ENCODE measurements around the gene ZNF524. TPM values are rescaled to one million over a fixed set of nuclear protein-coding genes. Genes with fewer than 3 reads are reported as not detected.
"Not testable (repeated sequence)": the region's sequence is repeated elsewhere in the genome, so short reads cannot be mapped to it uniquely, and the experiment has no call there.

Gene ZNF524
- total and polyA plus RNA-seq, 3 experiments from 2014 or later, result 13.9 to 35.9 (median 15.8) TPM

DNA sequence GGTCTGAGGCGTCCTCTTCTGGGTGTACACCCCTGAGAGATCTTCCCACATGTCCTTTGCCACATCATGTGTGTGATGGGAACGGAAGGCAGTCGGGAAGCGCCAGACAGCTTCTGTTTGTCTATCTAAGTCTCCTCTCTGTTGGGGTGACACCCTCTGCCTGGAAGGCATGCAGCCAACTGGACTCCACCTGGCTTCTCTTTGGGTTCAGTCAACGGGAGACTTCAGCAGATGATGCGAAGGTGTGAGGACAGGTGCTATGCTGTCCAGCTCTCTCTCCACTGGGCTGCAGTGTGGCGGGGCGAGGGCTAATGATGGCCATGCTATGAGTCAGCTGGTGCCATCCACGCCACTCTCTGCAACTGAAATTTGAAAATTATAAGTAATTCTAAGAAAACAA is 40.4 kb upstream of the ZNF524 start:
- ChIA-PET CTCF (no interaction called here), POLR2A (no interaction called here)
- Histone ChIP-seq H3K27ac (ENCODE audit: low read depth, low read length) (no peak overlapping the region), H3K36me3 (ENCODE audit: insufficient read depth, low read length) (no peaks in the 10 kb centered on the region), H3K9me3 (ENCODE audit: low read length) (no peaks in the 10 kb centered on the region), H3K4me1 (ENCODE audit: insufficient read depth, low read length) (no peaks in the 10 kb centered on the region), H3K27me3 (ENCODE audit: insufficient read depth, low read length, poor library complexity, severe bottlenecking) (no peaks in the 10 kb centered on the region), H3K4me3 (ENCODE audit: low read length) (no peak overlapping the region)
- Mint-ChIP-seq H3K27ac (no peak overlapping the region), H3K4me1 (no peaks in the 10 kb centered on the region), H3K9me3 (peaks cover 0 to 8% (median 0%) of the 10 kb centered on the region in 5 donors), H3K4me3 (no peak overlapping the region), H3K36me3 (no peaks in the 10 kb centered on the region), H3K27me3 (peaks cover 22 to 25% of the 10 kb centered on the region in 2 donors)
- DNase-seq, result no peak

DNA sequence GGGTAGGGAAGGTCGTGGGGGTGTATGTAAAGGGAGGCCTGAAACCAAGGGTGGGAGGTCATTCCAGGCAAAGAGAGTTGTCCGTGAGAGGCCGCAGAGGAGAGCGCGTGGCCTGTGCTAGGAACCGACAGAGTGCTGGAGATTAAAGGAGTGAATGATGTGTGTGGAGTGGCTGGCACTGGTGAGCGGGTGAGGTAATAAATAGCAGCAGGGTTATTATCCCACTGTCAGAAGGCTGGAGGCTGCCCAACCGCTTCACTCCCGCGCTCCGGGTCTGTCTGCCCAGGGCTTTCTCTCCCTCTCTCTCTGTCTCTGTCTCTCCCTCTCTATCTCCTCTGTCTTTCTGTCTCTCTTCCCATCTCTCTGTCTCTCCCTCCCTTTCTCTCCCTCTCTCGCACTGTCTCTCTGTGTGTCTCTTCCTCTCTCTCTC is 36.8 kb upstream of the ZNF524 start:
- ChIA-PET POLR2A (no interaction called here), CTCF (no interaction called here)
- H3K27ac ChIP-seq (ENCODE audit: low read depth, low read length), result no peak overlapping the region
- H3K9me3 Mint-ChIP-seq, result peaks cover 0 to 8% (median 0%) of the 10 kb centered on the region in 5 donors
- H3K36me3 Mint-ChIP-seq, result no peaks in the 10 kb centered on the region
- peaks cover 24 to 33% of the 10 kb centered on the region in 2 donors for H3K27me3 Mint-ChIP-seq
- H3K4me3 Mint-ChIP-seq, result no peak overlapping the region
- H3K27me3 ChIP-seq (ENCODE audit: insufficient read depth, low read length, poor library complexity, severe bottlenecking), result no peaks in the 10 kb centered on the region
- H3K4me1 Mint-ChIP-seq, result no peaks in the 10 kb centered on the region
- H3K4me3 ChIP-seq (ENCODE audit: low read length), result no peak overlapping the region
- H3K36me3 ChIP-seq (ENCODE audit: insufficient read depth, low read length), result no peaks in the 10 kb centered on the region
- H3K27ac Mint-ChIP-seq, result peak overlapping the region in 1 of 8 donors; percentile 58
- no peaks in the 10 kb centered on the region for H3K4me1 ChIP-seq (ENCODE audit: insufficient read depth, low read length)
- H3K9me3 ChIP-seq (ENCODE audit: low read length), result no peaks in the 10 kb centered on the region
- DNase-seq, result no peak

DNA sequence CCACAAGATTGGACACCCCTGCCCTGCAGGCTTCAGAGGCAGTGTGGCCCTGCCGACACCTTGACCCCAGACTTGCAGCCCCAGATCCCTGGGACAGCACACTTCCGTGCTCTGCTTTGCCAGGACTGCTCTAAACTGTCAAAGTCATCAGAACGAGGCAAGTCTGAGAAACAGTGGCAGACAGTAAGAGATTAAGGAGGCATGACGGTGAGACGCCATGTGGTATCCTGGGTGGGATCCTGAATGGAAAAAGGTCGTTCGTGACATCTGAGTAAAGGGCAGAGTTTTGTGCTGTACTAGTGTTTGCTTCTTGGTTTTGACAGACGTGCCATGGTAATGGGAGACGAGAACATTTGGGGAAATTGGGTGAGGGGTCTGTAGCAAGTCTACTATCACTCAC is 33.3 kb upstream of the ZNF524 start:
- no peak for DNase-seq
- H3K4me1 Mint-ChIP-seq, result no peaks in the 10 kb centered on the region
- H3K9me3 ChIP-seq (ENCODE audit: low read length), result no peaks in the 10 kb centered on the region
- no peak overlapping the region for H3K4me3 Mint-ChIP-seq
- no peaks in the 10 kb centered on the region for H3K27me3 ChIP-seq (ENCODE audit: insufficient read depth, low read length, poor library complexity, severe bottlenecking)
- no peaks in the 10 kb centered on the region for H3K36me3 ChIP-seq (ENCODE audit: insufficient read depth, low read length)
- no peaks in the 10 kb centered on the region for H3K36me3 Mint-ChIP-seq
- H3K27me3 Mint-ChIP-seq, result peaks cover 10 to 18% of the 10 kb centered on the region in 2 donors
- H3K27ac ChIP-seq (ENCODE audit: low read depth, low read length), result no peak overlapping the region
- ChIA-PET POLR2A (no interaction called here), CTCF (no interaction called here)
- H3K9me3 Mint-ChIP-seq, result no peaks in the 10 kb centered on the region
- no peak overlapping the region for H3K27ac Mint-ChIP-seq
- H3K4me1 ChIP-seq (ENCODE audit: insufficient read depth, low read length), result no peaks in the 10 kb centered on the region
- H3K4me3 ChIP-seq (ENCODE audit: low read length), result no peak overlapping the region

DNA sequence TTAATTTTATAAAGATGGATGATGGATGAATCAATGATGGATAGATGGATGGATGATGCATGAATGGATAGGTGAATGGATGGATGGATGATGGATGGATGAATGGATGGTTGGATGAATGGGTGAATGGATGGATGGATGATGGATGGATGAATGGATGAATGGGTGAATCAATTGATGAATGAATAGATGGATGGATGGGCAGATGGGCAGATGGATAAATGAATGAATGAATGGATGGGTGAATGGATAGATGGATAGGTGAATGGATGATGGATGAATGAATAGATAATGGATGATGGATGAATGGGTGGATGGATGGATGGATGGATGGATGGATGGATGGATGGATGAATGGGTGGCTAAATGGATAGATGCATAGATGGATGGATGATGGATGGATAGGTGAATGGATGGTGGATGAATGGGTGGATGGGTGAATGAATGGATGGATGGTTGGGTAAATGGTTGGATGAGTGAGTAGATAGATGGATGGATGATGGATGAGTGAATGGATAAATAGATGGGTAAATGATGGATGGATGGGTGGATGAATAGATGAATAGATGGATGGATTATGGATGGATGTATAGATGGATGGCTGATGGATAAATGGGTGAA is 32.3 kb upstream of the ZNF524 start:
- no peak overlapping the region for H3K4me3 ChIP-seq (ENCODE audit: low read length)
- H3K9me3 Mint-ChIP-seq, result no peaks in the 10 kb centered on the region
- H3K36me3 ChIP-seq (ENCODE audit: insufficient read depth, low read length), result no peaks in the 10 kb centered on the region
- H3K27ac Mint-ChIP-seq, result no peak overlapping the region
- H3K9me3 ChIP-seq (ENCODE audit: low read length), result no peaks in the 10 kb centered on the region
- no peak overlapping the region for H3K27ac ChIP-seq (ENCODE audit: low read depth, low read length)
- H3K27me3 Mint-ChIP-seq, result peaks cover 11 to 18% of the 10 kb centered on the region in 2 donors
- no peaks in the 10 kb centered on the region for H3K27me3 ChIP-seq (ENCODE audit: insufficient read depth, low read length, poor library complexity, severe bottlenecking)
- H3K36me3 Mint-ChIP-seq, result no peaks in the 10 kb centered on the region
- no peaks in the 10 kb centered on the region for H3K4me1 Mint-ChIP-seq
- DNase-seq, result no peak
- H3K4me1 ChIP-seq (ENCODE audit: insufficient read depth, low read length), result no peaks in the 10 kb centered on the region
- ChIA-PET POLR2A (no interaction called here), CTCF (no interaction called here)
- no peak overlapping the region for H3K4me3 Mint-ChIP-seq

DNA sequence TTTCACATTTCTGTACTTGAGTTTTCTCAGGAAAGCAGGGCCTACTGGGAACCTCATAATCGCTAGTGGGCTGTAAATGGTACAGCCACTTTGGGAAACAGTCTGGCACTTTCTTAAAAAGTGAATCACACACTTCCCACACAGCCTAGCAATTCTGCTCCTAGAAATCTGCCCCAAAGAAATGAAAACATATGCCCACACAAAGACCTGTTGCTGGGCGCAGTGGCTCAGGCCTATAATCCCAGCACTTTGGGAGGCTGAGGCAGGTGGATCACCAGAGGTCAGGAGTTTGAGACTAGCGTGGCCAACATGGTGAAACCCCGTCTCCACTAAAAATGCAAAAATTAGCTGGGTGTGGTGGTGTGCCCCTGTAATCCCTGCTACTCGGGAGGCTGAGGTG is 30.6 kb upstream of the ZNF524 start:
- POLR2A ChIA-PET; H3K27ac Mint-ChIP-seq; H3K36me3 Mint-ChIP-seq; H3K4me1 ChIP-seq (ENCODE audit: insufficient read depth, low read length); H3K4me1 Mint-ChIP-seq; H3K4me3 Mint-ChIP-seq; H3K4me3 ChIP-seq (ENCODE audit: low read length); H3K36me3 ChIP-seq (ENCODE audit: insufficient read depth, low read length); H3K9me3 ChIP-seq (ENCODE audit: low read length); DNase-seq; H3K27me3 ChIP-seq (ENCODE audit: insufficient read depth, low read length, poor library complexity, severe bottlenecking); H3K9me3 Mint-ChIP-seq; H3K27ac ChIP-seq (ENCODE audit: low read depth, low read length): not testable (repeated sequence)
- H3K27me3 Mint-ChIP-seq, result peaks cover 9 to 14% of the 10 kb centered on the region in 2 donors
- CTCF ChIA-PET, result interaction anchor here (0.7 kb wide), 1 partner anchor 36 kb away, joined by 4 read pairs; no protein-coding TSS in a partner anchor

DNA sequence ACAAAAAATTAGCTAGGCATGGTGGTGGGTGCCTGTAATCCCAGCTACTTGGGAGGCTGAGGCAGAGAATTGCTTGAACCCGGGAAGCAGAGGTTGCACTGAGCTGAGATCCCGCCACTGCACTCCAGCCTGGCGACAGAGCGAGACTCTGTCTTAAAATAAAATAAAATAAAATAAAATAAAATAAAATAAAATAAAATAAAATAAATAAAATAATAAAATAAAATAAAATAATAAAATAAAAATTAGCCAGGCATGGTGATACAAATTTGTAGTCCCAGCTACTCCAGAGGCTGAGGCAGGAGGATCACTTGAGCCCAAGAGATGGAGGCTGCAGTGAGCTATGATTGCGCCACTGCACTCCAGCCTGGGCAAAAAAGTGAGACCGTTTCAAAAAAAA is 26.2 kb upstream of the ZNF524 start:
- H3K27me3 ChIP-seq (ENCODE audit: insufficient read depth, low read length, poor library complexity, severe bottlenecking); H3K27ac Mint-ChIP-seq; H3K4me1 Mint-ChIP-seq; H3K27ac ChIP-seq (ENCODE audit: low read depth, low read length); POLR2A ChIA-PET; H3K27me3 Mint-ChIP-seq; H3K36me3 ChIP-seq (ENCODE audit: insufficient read depth, low read length); H3K36me3 Mint-ChIP-seq; H3K4me1 ChIP-seq (ENCODE audit: insufficient read depth, low read length); H3K4me3 Mint-ChIP-seq; H3K9me3 Mint-ChIP-seq; H3K9me3 ChIP-seq (ENCODE audit: low read length); DNase-seq; H3K4me3 ChIP-seq (ENCODE audit: low read length): not testable (repeated sequence)
- CTCF ChIA-PET, result interaction anchor here (0.7 to 1.5 kb wide), 2 partner anchors 27 to 70 kb away, joined by 3 to 4 read pairs; no protein-coding TSS in a partner anchor

DNA sequence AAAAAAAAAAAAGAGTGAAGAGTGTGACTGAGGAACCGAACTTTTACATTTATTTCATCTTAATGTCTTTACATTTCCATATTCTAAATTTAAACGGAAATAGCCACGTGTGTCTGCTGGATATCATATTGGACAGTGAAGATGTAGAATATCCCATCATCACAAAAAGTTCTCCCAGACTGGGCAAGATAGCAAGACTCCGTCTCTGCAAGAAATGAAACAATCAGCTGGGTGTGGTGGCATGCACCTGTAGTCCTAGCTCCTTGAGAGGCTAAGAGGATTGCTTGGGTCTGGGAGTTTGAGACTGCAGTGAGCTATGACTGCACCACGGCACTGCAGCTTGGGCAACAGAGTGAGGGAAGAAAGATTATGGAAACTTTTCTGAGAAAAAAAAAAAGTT is 23.3 kb upstream of the ZNF524 start:
- Histone ChIP-seq H3K9me3 (ENCODE audit: low read length) (no peaks in the 10 kb centered on the region), H3K27ac (ENCODE audit: low read depth, low read length) (no peak overlapping the region), H3K4me1 (ENCODE audit: insufficient read depth, low read length) (peaks cover 13% of the 10 kb centered on the region), H3K36me3 (ENCODE audit: insufficient read depth, low read length) (no peaks in the 10 kb centered on the region), H3K4me3 (ENCODE audit: low read length) (no peak overlapping the region), H3K27me3 (ENCODE audit: insufficient read depth, low read length, poor library complexity, severe bottlenecking) (no peaks in the 10 kb centered on the region)
- peaks cover 10 to 15% (median 11%) of the 10 kb centered on the region in 3 donors for H3K36me3 Mint-ChIP-seq
- peak overlapping the region; percentile 2 to 81 (median 57) for H3K4me3 Mint-ChIP-seq
- peaks cover 16 to 20% (median 19%) of the 10 kb centered on the region in 3 donors for H3K4me1 Mint-ChIP-seq
- CTCF ChIA-PET, result no interaction called here
- peaks cover 0 to 4% (median 0%) of the 10 kb centered on the region in 5 donors for H3K9me3 Mint-ChIP-seq
- no peak for DNase-seq
- no peak overlapping the region for H3K27ac Mint-ChIP-seq
- H3K27me3 Mint-ChIP-seq, result peaks cover 0 to 2% of the 10 kb centered on the region in 2 donors
- POLR2A ChIA-PET, result no interaction called here

DNA sequence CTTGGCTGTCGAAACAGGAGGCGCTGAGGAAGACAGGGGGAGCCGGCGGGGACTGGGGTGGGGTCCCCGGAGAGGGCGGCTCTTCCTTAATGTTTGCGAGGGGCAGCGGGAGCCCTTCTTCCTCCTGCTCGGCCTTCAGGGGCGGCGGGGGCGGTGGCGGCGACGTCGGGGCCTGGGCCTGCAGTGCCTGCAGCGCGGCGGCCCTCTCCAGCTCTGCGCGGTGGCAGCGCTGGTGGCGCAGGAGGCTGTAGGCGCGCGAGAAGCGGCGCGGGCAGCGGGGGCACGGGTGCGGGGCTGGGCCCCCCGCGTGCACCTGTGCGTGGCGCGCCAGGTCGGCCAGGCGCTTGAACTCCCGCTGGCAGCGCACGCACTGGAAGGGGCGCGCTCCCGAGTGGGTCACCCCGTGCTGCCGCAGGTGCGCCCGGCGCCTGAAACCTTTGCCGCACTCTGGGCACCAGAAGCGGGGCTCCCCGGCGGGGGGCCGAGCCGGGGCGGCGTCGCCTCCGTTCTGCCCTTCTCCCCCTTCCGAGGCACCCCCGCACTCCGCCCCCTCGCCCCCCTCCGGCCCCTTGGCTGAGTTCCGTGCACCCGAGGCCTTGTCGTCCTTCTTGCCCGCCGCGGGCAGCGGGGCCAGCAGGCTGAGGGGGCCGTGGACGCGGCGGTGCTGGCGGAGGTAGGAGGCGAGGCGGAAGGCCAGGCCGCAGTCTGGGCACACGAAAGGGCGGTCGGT is 21.9 kb upstream of the ZNF524 start:
- no peak overlapping the region for H3K27ac ChIP-seq (ENCODE audit: low read depth, low read length)
- H3K9me3 Mint-ChIP-seq, result peaks cover 0 to 4% (median 0%) of the 10 kb centered on the region in 5 donors
- H3K36me3 Mint-ChIP-seq, result peaks cover 10 to 15% (median 11%) of the 10 kb centered on the region in 3 donors
- H3K4me1 Mint-ChIP-seq, result peaks cover 19 to 24% (median 24%) of the 10 kb centered on the region in 3 donors
- POLR2A ChIA-PET, result interaction anchor here (0.6 kb wide), 1 partner anchor 9 kb away, joined by 3 read pairs; no protein-coding TSS in a partner anchor
- no peaks in the 10 kb centered on the region for H3K27me3 Mint-ChIP-seq
- CTCF ChIA-PET, result no interaction called here
- H3K4me3 ChIP-seq (ENCODE audit: low read length), result no peak overlapping the region
- no peaks in the 10 kb centered on the region for H3K9me3 ChIP-seq (ENCODE audit: low read length)
- peak in 1 of 5 donors; percentile 26 for DNase-seq
- H3K4me3 Mint-ChIP-seq, result no peak overlapping the region
- no peaks in the 10 kb centered on the region for H3K27me3 ChIP-seq (ENCODE audit: insufficient read depth, low read length, poor library complexity, severe bottlenecking)
- H3K27ac Mint-ChIP-seq, result no peak overlapping the region
- no peaks in the 10 kb centered on the region for H3K36me3 ChIP-seq (ENCODE audit: insufficient read depth, low read length)
- peaks cover 16% of the 10 kb centered on the region for H3K4me1 ChIP-seq (ENCODE audit: insufficient read depth, low read length)
